NCI-H2196 (cell line): ENCODE data around the gene FGD5.

Experiments used
- DNase-seq: peaks from one replicate; lab custom pipeline; 2025; ENCODE audit not compliant: unreplicated experiment; lab: John Stamatoyannopoulos, UW

The FGD5 gene

GRCh38 chr3:14823910-14824629, 5.3 kb downstream of the FGD5 start:
- no peak for DNase-seq

- DNase-seq: no peak
Observed at GRCh38 chr3:14824646-14825045, 5.9 kb downstream of the FGD5 start.

- no peak for DNase-seq
Observed at GRCh38 chr3:14826069-14826468, 7.3 kb downstream of the FGD5 start.

GRCh38 chr3:14827776-14828175, 9.0 kb downstream of the FGD5 start:
- DNase-seq: no peak

- DNase-seq: no peak
Observed at GRCh38 chr3:14829811-14830210, 11.0 kb downstream of the FGD5 start.

GRCh38 chr3:14831916-14832450, 13.2 kb downstream of the FGD5 start:
- no peak for DNase-seq

GRCh38 chr3:14832975-14833722, 14.4 kb downstream of the FGD5 start:
- DNase-seq: no peak

GRCh38 chr3:14834121-14834520, 15.4 kb downstream of the FGD5 start:
- DNase-seq: no peak

GRCh38 chr3:14834807-14835466, 16.2 kb downstream of the FGD5 start:
- DNase-seq: no peak

GRCh38 chr3:14836049-14836468, 17.3 kb downstream of the FGD5 start:
- DNase-seq: no peak

GRCh38 chr3:14837186-14837877, 18.6 kb downstream of the FGD5 start:
- no peak for DNase-seq

GRCh38 chr3:14837878-14838258, 19.1 kb downstream of the FGD5 start:
- no peak for DNase-seq

- no peak for DNase-seq
Observed at GRCh38 chr3:14839236-14839635, 20.5 kb downstream of the FGD5 start.

- no peak for DNase-seq
Observed at GRCh38 chr3:14841836-14842235, 23.1 kb downstream of the FGD5 start.

GRCh38 chr3:14842277-14842676, 23.5 kb downstream of the FGD5 start:
- DNase-seq: no peak

GRCh38 chr3:14843321-14843720, 24.6 kb downstream of the FGD5 start:
- no peak for DNase-seq

GRCh38 chr3:14844386-14845170, 25.8 kb downstream of the FGD5 start:
- no peak for DNase-seq

- no peak for DNase-seq
Observed at GRCh38 chr3:14845180-14845579, 26.4 kb downstream of the FGD5 start.

GRCh38 chr3:14845826-14846225, 27.1 kb downstream of the FGD5 start:
- DNase-seq: no peak

GRCh38 chr3:14846226-14846880, 27.6 kb downstream of the FGD5 start:
- DNase-seq: no peak
